Memory B cell (primary cell): Measurements from ENCODE around the gene TSPEAR.

Experiments used
- ATAC-seq: fragments of 150-1000 bp; cut with Tn5 transposase; 2 replicates; pipeline ENCODE4 v1.10.0; 2021; ENCODE audit warnings: low read depth, mild to moderate bottlenecking, moderate library complexity
- DNase-seq, 2 donors: peaks; one replicate each; pipeline ENCODE4 v3.0.0; 2022; ENCODE audit warnings: low spot score in 2 of 2
- H3K27ac Mint-ChIP-seq: one replicate; pipeline ENCODE4 v1.8.0; 2022; ENCODE audit warnings: mild to moderate bottlenecking, moderate library complexity, mixed read lengths
- H3K27me3 Mint-ChIP-seq: one replicate; pipeline ENCODE4 v1.8.0; 2022; ENCODE audit warnings: mixed read lengths
- H3K36me3 Mint-ChIP-seq: one replicate; pipeline ENCODE4 v1.8.0; 2022; ENCODE audit warnings: mild to moderate bottlenecking, mixed read lengths
- H3K4me1 Mint-ChIP-seq: one replicate; pipeline ENCODE4 v1.8.0; 2022; ENCODE audit warnings: mixed read lengths
- H3K4me3 Mint-ChIP-seq: one replicate; pipeline ENCODE4 v1.8.0; 2022; ENCODE audit warnings: mild to moderate bottlenecking, moderate library complexity, mixed read lengths
- H3K9me3 Mint-ChIP-seq: one replicate; pipeline ENCODE4 v1.8.0; 2022; ENCODE audit warnings: mixed read lengths

TSPEAR gene

DNA sequence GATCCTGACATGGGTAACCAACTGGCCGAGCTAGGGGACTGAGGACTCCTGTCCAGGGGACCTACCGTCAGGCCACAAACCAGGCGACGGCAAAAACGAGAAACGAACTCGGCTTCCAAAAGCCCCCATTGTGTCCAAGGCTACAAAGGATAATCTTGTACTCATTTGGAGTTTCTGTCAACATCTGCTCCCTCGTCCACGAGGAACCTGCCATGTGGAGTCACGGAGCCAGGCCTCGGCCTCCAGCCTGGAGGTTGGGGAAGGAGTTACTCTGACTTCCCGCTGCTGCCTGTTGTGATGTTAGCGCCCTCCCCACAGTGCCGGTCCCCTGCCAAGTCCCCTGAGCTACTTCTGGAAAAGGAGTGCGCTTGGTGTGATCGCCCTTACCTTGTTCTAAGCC lies 178.7 kb downstream of the TSPEAR start:
- Mint-ChIP-seq H3K9me3 (peaks cover 1% of the 10 kb centered on the region), H3K36me3 (no peaks in the 10 kb centered on the region), H3K27me3 (peaks cover 16% of the 10 kb centered on the region), H3K4me1 (peaks cover 4% of the 10 kb centered on the region), H3K27ac (no peak overlapping the region), H3K4me3 (no peak overlapping the region)
- no peak for DNase-seq
- no peak for ATAC-seq

- H3K27me3 Mint-ChIP-seq = peaks cover 12% of the 10 kb centered on the region
- DNase-seq (no peak), ATAC-seq (no peak)
- no peak overlapping the region for H3K4me3 Mint-ChIP-seq
- H3K9me3 Mint-ChIP-seq = peaks cover 1% of the 10 kb centered on the region
- H3K36me3 Mint-ChIP-seq = no peaks in the 10 kb centered on the region
- peaks cover 4% of the 10 kb centered on the region for H3K4me1 Mint-ChIP-seq
- H3K27ac Mint-ChIP-seq = no peak overlapping the region
These were observed 179.5 kb downstream of the TSPEAR start for GRCh38 chr21:44531606-44532564.

DNA sequence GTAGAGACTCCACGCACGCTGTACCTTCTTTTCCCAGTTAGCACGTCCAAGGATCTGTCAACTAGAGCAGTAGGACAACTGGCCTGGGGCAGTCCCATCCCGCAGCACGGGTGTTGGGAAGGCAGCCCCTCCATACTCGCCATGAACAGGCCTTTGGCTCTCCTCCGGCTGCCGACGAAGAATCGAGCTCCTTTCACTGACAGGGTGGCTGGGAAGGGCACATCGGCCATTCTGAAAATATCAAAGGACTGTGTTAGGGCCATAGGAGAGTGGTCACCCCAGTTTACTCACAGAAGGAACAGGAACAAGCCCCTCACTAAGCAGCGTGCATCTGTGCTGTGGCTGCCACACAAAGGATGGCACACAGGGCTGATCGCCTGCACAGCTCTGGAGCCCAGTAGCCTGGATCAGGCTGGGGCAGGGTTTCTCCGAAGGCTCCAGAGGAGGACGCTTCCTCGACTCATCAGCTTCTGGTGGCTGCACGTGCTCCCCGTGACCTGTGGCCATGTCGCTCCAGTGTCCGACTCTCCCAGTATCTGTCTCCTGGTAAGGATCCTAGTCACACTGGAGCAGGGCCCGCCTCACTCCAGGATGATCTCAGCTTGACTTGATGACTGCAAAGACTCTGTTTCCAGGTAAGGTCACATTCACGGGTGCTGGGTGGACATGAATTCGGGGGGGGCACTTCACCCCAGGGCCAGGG lies 180.3 kb downstream of the TSPEAR start:
- H3K4me3 Mint-ChIP-seq = no peak overlapping the region
- H3K27me3 Mint-ChIP-seq = peaks cover 12% of the 10 kb centered on the region
- H3K27ac Mint-ChIP-seq = no peak overlapping the region
- ATAC-seq (no peak), DNase-seq (no peak)
- H3K9me3 Mint-ChIP-seq = peaks cover 1% of the 10 kb centered on the region
- H3K4me1 Mint-ChIP-seq = peaks cover 4% of the 10 kb centered on the region
- H3K36me3 Mint-ChIP-seq = no peaks in the 10 kb centered on the region

- Mint-ChIP-seq H3K27me3 (peaks cover 12% of the 10 kb centered on the region), H3K4me1 (peaks cover 4% of the 10 kb centered on the region), H3K36me3 (no peaks in the 10 kb centered on the region), H3K4me3 (no peak overlapping the region), H3K9me3 (peaks cover 1% of the 10 kb centered on the region), H3K27ac (no peak overlapping the region)
- no peak for DNase-seq
- no peak for ATAC-seq
These were observed 181.0 kb downstream of the TSPEAR start for GRCh38 chr21:44530221-44530902.

DNA sequence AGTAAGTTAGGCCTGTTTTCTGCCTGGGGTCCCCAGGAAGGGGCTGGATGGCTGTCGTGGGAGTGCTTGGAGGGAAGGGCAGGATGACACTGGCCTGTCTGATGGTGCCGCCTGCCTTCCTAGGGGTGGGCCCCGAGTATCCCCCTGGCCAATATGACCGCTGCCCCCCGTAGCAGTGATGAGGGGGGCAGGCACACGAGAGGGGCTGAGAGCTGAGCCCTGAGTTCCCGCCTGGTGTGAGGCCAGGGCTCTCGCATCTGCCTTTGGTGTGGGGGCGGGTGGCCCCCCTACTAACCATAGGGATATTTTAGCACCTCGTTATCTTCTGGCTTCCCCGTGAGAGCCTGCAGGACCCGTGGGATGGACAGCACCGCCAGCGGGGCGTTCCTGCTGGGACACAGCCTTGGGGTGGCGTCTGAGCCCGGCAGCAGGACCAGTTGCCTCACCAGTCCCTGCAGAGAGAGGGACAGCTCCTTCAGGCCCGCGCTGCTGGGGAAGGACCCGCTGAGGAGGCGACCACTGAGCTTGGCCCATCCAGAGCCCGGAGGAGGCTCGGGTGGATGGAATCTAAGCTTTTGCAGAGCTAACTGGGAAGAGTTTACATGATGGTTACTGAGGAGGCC lies 181.8 kb downstream of the TSPEAR start:
- H3K4me1 Mint-ChIP-seq = peaks cover 4% of the 10 kb centered on the region
- no peak for DNase-seq

DNA sequence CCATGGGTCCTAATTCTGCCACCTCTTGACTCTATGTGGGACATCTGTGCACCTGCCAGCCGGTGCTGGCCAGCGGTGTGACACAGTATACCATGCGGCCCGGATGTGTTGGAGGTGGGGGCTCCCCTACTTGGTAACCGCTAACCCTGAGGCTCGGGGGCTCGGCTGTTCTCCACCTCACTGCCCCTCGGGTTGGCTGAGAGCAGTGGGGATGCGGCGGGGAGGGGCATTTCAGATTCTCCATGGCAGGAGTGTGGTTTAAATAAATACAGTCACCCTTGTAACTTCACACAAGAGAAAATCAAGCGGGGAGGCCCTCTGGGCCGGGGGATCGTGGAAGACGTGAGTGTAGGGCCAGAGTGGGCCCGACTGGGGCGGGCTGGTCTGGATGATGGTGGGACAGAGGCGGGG lies 182.4 kb downstream of the TSPEAR start:
- no peaks in the 10 kb centered on the region for H3K36me3 Mint-ChIP-seq
- DNase-seq = no peak
- H3K4me1 Mint-ChIP-seq = peaks cover 4% of the 10 kb centered on the region
- no peak overlapping the region for H3K4me3 Mint-ChIP-seq
- no peak for ATAC-seq
- no peak overlapping the region for H3K27ac Mint-ChIP-seq
- H3K27me3 Mint-ChIP-seq = peaks cover 9% of the 10 kb centered on the region
- peaks cover 1% of the 10 kb centered on the region for H3K9me3 Mint-ChIP-seq

More for the DNA sequence above, 181.8 kb downstream of the TSPEAR start:
- no peaks in the 10 kb centered on the region for H3K36me3 Mint-ChIP-seq
- peaks cover 1% of the 10 kb centered on the region for H3K9me3 Mint-ChIP-seq
- no peak overlapping the region for H3K27ac Mint-ChIP-seq
- no peak for ATAC-seq
- H3K4me3 Mint-ChIP-seq = no peak overlapping the region
- H3K27me3 Mint-ChIP-seq = peaks cover 10% of the 10 kb centered on the region

DNA sequence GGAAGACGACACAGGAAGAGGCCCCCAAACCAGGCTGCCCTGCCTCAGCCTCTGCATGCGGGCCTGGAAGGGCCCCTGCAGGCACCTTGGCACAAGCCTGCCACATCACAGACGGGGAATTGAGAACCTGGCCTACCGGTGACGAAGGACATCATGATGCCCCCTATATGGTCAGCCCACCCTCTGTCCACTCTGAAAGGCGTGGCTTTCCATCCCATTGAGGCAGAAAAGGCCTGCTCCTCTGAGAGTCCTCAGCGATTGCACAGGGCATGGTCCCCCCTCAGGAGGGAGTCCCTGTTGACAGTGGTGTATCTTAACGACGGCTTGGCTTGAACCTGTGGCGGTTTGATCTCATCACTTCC lies 182.8 kb downstream of the TSPEAR start:
- Mint-ChIP-seq H3K27ac (no peak overlapping the region), H3K9me3 (peaks cover 1% of the 10 kb centered on the region), H3K4me1 (peaks cover 4% of the 10 kb centered on the region), H3K4me3 (no peak overlapping the region), H3K27me3 (peaks cover 9% of the 10 kb centered on the region), H3K36me3 (no peaks in the 10 kb centered on the region)
- ATAC-seq (no peak), DNase-seq (no peak)

GRCh38 chr21:44527983-44528633 lies 183.3 kb downstream of the TSPEAR start:
- Mint-ChIP-seq H3K27ac (no peak overlapping the region), H3K27me3 (peaks cover 9% of the 10 kb centered on the region), H3K4me1 (peaks cover 4% of the 10 kb centered on the region), H3K4me3 (no peak overlapping the region), H3K9me3 (peaks cover 1% of the 10 kb centered on the region), H3K36me3 (no peaks in the 10 kb centered on the region)
- DNase-seq (no peak), ATAC-seq (no peak)

DNA sequence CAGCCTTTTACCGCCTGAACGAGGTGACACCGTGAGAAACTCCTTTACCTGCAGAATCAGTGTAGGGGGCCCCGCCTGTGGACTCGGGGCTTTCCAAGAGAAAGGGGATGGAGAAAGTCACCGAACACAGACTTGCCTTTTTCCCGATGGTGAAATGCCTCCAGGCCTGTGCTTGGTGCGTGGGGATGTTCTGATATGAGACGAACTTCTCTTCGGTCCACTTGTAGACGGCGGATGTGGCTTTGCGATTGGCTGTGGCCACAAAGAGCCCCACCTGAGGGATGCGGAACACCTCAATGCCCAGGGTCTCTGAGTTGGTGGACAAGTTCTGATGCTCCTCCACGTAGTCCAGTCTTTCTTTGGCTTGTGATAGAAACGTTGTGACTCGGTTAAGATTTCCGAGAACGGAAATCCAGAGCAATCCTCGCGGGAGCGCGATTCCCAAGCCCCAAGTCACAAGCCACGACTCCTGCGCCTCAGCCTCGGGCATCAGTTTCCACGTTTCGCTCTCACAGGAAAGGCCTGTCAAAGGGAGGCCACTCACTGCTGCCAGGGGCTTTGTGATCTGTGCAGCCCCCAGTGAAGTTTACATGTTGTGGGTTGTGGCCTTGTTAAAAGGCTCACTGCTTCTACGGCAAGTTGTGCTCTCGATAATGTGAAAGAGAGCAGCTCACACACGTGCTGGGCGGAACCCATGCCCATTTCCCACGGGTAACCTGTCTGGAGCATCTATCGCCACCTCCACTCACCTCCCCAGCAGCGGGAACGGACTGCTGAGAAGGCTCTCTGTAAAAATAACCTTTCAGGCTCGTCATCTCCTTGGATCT lies 184.0 kb downstream of the TSPEAR start:
- Mint-ChIP-seq H3K9me3 (peaks cover 1% of the 10 kb centered on the region), H3K36me3 (no peaks in the 10 kb centered on the region), H3K27ac (no peak overlapping the region), H3K27me3 (peaks cover 9% of the 10 kb centered on the region), H3K4me1 (peaks cover 4% of the 10 kb centered on the region), H3K4me3 (no peak overlapping the region)
- DNase-seq (no peak), ATAC-seq (no peak)

DNA sequence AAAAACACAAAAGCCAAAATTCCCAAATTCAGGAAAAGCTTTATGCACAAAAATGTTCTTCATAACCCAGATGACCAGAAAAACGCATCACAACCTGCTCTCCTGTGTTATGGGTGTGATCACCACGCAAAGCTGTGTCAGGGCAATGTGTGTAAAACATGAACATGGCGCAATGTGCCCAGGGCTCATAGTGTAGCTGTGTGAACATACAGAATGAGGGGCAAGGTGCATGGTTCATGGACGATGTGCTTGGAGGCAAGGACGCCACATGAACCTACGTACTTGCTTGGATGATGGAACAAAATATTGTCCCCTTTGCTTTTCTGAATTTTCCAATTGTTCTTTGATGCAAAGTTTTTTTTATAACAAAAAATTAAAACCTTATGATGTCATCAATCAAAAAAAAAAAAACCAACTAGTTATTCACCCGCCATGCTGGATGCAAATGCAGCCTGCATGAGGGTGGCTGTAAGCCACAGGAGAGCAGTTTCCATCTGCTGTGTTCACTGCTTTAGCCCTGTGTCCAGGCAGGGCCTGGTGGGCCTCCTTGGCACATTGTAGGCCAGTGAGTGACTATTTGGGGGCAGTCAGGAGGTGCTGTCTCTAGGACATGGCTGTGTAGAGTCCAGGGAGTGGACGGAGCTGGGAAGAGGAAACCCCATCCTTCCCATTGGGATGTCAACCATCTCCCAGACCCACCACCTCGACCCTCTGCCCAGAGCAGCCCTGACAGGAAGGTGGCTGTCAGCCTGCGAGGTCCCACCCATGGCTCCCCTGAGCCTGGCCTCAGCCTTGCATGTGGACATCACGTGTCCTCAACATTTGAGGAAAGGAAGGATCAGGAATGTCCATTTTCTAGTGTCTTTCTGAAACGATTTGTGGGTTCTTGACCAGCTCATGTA lies 185.0 kb downstream of the TSPEAR start:
- H3K27ac Mint-ChIP-seq = no peak overlapping the region
- H3K4me3 Mint-ChIP-seq = no peak overlapping the region
- H3K36me3 Mint-ChIP-seq = no peaks in the 10 kb centered on the region
- ATAC-seq (no peak), DNase-seq (no peak)
- H3K4me1 Mint-ChIP-seq = peaks cover 4% of the 10 kb centered on the region
- peaks cover 6% of the 10 kb centered on the region for H3K27me3 Mint-ChIP-seq
- H3K9me3 Mint-ChIP-seq = peaks cover 1% of the 10 kb centered on the region

- Mint-ChIP-seq H3K4me3 (no peak overlapping the region), H3K27me3 (peaks cover 7% of the 10 kb centered on the region), H3K4me1 (peaks cover 4% of the 10 kb centered on the region), H3K27ac (no peak overlapping the region), H3K9me3 (peaks cover 1% of the 10 kb centered on the region), H3K36me3 (no peaks in the 10 kb centered on the region)
- ATAC-seq (no peak), DNase-seq (no peak)
These were observed 185.8 kb downstream of the TSPEAR start for GRCh38 chr21:44525391-44526095.
